GM21526 (cell line): ENCODE results near the gene DCDC1.

Experiments
- ATAC-seq: cut with Tn5 transposase; IDR thresholded peaks from one replicate; pipeline ENCODE4 v1.9.1; 2021; ENCODE audit warnings: moderate library complexity; ENCODE audit not compliant: unreplicated experiment, low FRiP score

The DCDC1 gene

DNA sequence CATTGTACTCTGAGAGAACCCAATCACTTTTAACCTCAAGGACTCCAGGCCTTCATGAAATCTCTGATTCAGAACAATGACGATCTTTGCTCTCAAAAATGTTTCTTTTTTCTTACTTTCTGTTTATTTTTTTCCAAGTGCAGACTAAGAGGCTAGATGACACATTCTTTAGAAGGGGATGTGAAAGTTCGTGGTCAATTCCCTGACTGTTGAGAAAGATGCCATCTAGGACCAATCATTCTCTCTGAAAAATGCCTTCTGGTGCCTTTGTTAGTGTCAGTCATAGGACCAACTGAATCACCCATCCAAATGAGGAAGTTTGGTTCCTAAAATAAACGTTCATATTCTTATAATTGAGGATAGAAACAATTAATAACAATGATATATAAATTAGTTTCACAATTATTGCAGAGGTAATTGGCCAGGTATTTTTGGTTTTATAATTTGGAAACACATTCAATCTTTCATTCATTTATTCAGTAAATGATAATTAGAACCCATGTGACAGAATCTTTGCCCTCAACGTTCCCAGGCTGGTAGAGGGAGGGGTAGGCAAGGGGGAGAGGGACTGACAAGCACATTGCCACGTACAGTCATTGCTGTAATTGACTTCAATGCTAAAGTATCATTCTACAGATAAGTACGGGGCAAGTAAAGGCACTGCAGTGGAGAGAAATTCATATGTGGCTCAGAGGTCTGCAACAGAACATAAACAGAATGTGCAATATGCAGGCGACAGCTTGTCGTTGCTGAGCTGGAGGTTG, 450.0 kb downstream of the DCDC1 start:
- ATAC-seq: no peak

DNA sequence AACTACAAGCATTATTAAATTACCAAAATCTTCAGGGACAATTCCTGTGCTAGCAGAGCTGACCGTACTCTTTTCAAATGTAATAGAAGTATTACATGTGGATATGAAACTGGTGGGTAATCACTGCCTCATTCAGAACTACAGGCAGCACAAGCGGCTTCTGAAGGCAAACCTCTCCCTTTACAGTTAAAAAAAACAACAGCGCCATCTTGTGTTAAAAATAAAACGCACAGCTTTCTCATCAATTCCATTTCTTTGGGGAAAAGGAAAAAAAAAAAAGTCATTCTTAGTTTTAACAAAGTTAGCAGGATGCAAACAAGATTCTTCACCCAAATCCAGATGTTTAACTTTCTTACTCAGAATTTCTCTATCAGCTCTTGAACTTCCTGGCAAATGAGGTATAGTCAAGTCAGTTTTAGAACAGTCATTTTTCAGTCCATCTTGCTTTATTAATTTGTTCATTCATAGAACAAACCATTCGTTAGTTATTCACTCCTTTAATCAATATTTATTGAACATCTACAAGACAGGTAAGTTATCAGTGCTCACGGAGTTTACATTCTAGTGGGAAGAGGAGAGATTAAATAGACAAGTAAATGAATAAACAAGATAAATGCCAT, 451.6 kb downstream of the DCDC1 start:
- ATAC-seq: peak; percentile 72

DNA sequence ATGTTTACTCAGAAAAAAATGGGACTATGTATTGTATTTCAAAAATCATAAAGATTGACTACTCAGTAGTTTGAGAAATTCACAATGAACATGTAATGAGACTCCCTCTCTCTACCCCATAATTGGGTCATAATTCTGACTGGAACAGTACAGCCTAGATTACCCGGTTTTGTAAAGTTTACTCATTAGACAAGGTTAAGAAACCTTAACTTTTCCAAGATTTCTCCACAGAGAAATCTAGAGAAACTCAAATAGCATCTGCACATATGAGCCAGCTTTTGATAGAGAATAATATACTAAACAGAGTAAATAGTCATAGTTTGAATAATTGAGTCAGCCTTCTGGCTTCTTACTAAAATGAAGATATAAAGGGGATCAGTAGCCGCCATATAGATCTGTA, 452.3 kb downstream of the DCDC1 start:
- no peak for ATAC-seq

DNA sequence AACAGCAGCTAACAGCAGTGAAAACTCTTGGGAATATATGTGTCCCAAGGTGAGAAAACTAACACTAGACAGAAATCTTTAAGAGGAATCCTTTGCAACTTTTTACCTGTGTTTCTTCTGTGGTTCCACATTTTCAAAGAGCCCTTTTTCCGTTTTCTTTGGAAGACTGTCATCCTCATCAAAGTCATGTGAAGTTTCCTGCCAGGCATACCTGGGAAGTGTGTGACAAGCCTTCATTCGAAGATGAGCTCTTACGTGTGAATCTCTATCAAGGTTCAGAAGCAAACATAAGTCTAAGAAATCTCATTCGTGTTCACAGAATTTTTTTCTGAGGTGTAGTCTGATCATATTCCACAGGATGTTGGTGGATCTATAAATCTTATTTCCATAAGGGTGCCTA, 452.8 kb downstream of the DCDC1 start:
- ATAC-seq: no peak

DNA sequence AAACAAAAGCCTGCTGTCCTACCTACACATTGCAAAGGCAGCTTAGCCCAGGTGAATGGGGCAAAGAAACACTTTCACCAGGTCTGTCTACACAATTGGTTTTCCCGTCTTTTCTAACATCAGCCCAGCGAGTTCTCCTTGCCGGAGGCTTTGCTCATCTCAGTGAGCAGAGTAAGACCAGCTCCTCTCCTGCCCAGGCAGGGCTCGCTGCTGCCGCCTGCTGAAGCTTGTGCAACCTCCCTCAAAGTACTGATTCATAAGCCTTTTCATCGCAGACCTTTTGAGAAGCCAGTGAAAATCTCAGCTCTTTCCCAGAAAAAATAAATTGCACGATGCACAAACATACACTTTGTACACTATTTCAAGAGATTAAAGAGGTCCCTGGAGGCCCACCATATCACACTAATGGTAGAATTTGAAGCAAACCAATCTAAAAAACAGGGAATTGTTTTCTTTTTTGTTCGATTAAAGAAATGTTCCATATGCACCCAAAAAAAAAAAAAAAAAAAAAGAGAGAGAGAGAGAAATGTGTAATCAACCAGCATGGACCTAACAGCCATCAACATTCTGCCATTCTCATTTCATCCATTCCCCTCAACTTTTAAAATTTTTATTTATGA, 455.3 kb downstream of the DCDC1 start:
- peak; percentile 58 for ATAC-seq

DNA sequence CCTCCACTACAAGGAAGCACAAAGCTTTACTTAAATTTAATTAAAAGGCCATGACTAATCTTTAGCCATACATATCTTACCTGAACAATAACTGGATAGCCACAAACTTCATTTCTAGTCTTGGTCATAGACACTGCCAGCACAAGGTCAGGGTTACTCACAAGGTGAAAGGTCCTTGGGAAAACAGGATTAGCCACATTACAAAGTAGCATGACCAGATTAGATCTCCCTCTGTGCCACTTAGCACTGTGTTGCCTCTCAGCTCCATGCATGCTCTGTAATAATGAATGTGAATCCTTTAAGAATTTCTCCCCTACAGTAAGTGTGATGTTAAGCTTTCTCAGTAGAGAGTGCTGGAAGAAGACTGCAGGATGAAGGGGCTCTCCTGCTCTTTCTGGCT, 458.3 kb downstream of the DCDC1 start:
- no peak for ATAC-seq

DNA sequence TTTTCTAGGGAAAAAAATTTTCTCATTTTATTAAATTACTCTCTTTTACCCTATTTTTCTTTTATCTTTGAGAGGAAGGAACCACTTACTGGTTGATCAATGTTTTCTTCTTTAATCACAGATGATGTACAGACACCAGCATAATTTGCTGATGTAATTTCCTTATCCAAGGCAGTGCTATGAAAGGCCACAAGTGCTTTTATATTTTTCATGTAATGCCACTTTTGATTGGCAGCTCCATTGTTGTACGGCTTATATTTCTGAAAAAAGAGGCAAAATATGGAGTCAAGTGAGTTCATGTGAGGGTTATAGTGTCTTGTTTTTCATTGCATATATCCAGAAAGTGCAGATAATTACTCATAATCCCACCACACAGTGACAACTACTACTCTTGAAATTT, 460.7 kb downstream of the DCDC1 start:
- ATAC-seq: no peak

DNA sequence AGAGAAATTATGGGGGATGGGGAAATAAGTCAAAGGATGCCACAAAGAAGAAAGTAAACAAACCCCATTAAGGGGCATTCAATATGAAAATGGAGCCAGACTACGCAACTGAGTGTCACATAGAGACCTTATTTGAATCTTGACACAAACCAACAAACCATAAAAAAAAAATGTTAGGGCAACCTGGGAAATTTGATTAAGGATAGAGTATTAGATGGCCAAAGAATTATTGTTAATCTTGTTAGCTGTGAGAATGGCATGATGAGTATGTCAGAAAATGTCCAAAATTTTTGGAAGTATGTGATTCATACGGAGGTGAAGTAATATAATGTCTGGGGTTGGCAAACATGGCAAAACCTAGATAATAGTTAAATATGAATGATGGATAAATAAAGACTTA, 461.3 kb downstream of the DCDC1 start:
- no peak for ATAC-seq

DNA sequence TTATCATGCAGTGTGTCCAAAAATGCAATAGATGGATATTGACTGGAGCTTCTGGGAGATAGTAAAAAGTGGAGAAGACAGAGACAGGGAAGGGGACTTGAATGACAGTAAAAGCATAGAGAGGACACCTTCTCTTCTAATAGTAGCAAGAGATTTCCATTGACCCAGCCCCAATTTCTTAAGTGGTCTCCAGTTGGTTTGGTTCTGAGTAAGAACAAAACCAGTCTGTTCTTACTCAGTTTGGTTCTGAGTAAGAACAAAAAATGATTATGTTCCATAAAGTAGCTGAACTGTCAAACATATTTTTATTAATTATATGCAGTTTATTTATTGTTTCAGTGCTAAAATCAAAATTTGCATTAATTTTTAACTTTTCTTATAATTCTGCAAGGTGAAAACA, 466.6 kb downstream of the DCDC1 start:
- no peak for ATAC-seq

DNA sequence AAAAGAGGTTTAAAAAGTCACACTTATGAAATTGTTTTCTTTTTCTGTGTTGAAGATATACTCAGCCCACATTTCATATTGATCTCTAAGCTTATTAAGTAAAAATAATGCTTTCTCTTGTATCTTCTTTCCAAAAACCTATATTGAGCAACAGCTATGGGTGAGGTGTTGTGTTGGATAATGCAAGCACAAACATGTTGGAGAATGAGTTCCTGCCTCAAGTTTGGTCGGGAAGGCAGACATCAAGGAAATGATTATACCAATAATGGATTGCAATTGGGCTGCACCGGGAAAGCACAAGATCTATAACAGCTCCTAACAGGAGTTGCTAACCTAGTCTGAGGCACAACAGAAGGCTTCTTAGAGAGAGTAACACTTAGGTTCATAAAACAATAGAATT, 474.5 kb downstream of the DCDC1 start:
- no peak for ATAC-seq

DNA sequence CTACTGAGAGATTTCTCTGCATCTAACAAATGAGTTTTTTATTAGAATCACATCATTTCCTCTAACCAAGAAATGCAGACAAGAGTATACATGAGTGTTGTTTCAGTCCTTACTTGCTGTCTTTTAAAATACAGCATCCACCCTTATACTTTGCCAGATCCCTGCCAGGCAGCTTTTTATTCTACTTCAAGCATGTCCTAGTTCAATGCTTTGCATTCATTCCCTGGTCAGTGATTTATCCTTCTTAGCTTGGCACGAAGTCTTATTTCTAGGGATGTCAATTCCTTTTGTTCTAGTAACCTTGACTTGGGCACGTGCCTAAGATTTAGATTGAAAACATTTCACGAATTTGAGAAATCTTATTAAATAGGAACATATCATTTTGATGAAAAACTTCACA, 476.2 kb downstream of the DCDC1 start:
- no peak for ATAC-seq

DNA sequence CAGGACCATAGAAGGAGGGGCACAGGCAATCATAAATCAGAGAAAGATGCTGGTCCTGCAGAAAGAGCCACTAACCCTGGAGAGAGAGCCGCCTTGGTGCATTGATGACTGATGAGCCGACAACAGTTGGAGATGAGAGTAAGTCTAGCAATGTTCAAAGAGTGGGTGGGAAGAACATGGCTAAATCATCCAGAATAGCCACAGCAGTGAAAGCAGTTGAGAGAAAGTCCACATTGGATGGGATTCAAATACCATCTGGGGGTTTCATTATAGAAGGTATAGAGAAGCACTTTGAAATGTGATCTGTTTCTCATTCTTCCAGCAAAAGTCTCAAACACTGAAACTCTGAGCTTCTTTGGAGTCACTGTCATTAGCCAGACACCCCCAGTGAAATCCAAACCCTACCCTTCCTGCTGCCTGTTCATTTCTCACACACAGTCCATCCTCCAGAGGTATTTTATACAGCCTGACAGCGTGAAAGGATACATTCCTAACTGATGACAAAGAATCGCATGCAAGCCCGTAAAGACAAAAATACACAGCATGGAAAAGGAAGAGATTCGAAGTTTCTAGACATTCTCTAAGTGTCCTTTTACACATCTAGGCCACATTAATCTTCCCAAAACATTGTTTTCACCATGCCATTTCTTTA, 480.3 kb downstream of the DCDC1 start:
- ATAC-seq: no peak

DNA sequence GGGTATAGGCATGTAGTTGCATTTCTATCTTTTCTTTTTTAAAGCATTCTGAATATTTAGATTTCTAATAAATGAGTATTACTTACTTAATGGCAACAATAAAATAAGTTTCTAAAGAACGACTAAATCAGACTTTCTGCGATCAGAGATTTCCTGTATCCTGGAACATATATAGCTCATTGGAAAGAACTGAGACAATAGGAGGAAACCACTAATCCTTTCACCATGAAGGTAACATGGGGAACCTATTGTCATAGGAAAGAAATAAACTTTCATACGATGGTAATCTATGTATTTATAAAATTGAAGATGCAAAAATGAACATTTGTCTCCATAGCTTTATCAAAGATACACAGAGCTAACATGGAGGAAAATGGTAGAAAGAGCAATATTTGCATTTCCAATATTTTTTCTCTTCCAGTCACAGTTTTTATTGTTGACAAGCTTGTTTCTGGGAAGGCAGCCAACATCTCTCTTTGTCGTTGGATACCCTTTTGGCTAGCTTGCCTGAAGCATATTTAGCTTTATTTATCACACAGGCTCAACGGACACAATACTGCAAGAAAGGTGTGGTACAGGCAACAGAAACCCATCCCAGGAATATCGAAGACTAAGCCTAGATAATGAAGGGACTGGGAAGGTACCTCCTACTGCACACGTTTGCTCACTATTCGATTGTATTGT, 490.1 kb downstream of the DCDC1 start:
- no peak for ATAC-seq

DNA sequence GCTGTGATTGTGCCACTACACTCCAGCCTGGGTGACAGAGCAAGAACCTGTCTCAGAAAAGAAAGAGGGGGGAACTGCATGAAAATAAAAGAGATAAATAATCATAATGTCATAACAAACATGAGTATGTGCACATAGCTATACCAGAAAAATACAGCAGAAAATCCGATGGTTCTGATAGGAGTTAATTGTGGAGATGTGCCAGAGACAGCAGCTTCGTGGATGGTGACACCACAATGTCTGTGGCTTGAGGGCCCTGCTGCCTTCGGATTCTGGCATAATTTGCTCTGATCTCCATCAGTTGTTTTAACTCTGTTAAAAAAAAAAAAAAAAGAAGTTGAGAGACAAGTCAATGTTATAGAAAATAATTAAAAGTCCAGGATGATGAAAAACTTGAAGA, 491.1 kb downstream of the DCDC1 start:
- no peak for ATAC-seq

DNA sequence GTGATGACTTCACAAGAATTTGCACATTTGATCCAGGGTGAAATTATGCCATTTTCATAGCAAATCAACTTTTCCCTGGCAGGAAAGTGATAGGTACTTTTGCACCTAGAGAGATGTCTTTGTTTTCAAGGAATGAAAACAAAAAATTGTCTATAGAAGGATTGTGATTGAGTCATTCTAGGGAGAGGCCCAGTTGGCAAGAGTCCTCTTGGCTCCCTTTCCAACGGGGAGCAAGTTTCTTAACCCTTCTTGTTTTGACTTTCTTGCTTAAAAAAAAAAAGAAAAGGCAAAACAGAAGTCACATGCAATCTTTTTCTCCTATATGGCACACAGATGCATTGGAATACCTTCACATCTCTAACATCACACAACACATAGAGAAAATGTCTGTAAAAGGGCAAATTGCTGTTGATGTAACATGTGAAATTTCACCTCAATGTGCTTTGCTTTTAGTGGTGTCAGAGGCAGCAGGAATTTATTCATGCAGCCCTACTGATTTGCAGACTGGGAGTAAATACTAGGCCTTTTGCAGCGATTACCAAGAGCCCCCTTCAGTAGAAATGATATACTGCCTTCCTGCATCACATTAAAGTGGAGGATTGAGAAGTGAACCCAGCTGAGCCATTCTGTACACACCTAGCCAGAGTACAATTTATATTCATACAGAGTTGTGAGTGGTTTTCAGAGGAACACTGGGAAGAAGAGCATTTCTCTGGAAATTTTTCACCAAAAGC, 492.7 kb downstream of the DCDC1 start:
- ATAC-seq: no peak

DNA sequence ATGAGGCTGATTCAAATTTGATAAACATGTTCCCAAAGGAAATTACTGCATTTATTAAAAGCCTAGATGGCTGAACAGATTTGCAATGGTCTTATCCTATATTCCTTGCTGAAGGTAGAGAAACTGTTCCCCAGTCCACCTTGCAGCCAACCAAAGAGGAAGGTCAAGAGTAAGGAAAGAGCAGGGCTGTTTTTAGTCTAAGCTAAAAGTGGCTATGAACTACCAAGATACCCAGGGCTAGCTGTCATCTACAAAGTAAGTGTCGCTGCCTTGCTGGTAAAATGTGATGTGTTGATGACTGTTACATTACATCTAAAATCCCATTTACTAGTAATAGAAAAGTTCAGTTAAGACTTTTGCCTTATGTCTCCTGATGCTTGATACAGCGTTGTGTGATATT, 493.3 kb downstream of the DCDC1 start:
- no peak for ATAC-seq

DNA sequence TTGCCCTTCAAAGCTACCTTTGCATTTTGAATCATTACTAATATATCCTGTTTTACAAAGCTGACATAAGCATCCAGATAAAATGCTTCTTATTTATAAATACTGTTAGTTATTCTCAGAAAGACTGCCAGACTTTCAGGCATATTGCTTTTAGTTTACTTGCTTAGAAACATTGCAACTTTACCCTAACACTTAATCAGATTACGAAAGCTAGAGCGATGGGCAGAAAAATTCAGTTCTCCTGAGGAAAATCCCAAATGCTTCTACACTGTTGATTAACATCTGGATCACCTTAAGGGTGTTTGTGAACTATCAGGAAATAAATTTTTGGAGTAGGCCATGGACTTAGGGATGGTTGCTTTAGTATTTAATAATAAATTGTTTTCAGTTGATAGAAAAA, 493.7 kb downstream of the DCDC1 start:
- no peak for ATAC-seq

DNA sequence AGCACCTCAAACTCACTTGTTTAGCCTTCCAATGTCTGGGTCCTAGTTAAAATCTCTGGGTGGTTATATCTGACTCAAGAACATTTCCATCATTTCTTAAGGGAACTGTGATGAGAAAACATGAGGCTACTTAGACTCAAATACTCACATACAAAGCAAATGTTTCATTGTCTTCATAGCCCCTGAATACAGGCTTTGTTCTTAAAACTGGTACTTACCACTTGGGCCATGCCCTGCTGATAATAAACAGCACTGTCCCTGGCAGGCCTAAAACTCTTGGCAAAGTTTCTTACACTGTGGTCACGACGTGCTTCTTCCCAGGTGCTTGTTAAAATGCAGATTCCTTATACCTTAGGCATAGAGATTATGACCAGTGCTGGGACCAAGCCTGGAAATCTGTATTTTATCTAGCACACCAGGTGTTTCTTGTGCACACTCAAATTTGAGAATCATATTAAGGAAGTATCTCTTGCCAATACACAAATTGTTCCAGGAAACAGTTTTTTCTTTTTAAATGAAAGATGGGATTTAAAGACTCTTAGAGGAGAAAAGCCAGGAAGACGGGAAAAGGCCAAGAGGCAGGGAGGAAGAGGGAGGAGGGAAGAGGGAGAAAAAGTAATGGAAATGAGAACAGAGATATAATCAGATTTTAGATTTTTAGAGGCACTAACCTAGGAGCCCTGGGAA, 495.5 kb downstream of the DCDC1 start:
- no peak for ATAC-seq

DNA sequence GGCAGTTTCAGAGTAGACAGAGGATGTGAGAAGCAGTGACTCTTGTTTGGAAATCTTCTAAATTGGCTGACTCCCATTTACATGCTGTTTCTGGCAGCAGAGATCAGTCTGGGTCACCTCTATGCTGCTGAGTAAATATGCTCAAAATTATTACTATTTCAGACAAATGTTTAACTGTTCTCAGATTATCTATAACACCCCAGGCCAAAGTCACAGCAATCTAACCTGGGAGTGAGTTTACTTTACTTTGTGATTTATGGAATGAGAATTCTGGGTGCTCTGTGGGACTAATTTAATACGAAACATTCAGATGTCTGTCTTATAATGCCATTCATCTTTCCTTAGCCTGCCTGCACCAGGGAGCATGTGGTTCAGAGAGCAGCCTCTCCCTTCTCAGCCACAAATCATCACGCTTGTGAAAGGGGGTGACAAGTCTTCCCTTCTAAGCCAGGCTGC, 500.9 kb downstream of the DCDC1 start:
- no peak for ATAC-seq

DNA sequence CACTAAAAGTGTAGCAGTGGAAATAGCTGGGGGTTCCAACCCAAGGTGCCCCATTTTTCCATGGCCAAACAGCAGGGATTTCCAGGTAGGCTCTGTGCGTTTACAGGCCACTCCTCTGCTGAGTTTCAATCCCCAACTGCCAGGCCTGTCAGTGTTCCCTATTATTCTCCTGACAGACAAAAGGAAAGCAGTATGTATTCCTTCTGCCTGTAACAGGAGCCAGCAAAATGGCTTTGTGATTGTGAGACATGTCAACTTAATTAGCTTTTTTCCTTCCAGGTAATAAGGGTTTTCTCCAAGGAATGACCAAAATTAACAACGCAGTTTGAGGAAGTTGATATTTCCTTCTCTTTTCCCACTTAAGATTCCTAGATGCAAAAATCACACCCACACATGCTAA, 506.3 kb downstream of the DCDC1 start:
- no peak for ATAC-seq
